ENCODE data around the gene TMIGD2.

DNA sequence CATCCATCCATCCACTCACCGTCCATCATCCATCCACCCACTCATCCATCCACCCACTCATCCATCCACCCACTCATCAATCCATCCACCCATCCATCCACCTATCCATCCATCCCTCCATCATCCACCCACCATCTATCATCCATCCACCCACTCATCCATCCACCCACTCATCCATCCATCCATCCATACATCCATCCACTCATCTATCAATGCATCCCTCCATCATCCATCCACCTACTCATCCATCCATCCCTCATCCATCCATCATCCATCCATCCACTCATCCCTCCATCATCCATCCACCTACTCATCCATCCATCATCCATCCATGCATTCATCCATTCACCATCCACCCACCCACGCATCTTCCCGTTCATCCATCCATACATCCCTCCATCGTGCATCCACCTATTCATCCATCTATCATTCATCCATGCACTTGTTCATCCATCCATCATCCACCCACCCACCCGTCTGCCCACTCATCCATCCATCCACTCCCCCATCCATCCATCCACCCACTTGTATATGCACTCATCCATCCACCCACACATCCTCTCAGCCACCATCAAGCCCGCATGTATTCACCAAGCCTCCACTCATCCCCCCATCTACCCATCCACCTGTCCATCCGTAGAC, 32.9 kb upstream of the TMIGD2 start:
- TF ChIP-seq, protein P1, sequence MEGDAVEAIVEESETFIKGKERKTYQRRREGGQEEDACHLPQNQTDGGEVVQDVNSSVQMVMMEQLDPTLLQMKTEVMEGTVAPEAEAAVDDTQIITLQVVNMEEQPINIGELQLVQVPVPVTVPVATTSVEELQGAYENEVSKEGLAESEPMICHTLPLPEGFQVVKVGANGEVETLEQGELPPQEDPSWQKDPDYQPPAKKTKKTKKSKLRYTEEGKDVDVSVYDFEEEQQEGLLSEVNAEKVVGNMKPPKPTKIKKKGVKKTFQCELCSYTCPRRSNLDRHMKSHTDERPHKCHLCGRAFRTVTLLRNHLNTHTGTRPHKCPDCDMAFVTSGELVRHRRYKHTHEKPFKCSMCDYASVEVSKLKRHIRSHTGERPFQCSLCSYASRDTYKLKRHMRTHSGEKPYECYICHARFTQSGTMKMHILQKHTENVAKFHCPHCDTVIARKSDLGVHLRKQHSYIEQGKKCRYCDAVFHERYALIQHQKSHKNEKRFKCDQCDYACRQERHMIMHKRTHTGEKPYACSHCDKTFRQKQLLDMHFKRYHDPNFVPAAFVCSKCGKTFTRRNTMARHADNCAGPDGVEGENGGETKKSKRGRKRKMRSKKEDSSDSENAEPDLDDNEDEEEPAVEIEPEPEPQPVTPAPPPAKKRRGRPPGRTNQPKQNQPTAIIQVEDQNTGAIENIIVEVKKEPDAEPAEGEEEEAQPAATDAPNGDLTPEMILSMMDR (IDR thresholded peaks at IDR 0.05; ENCODE audit: low read depth, low read length), result no peak
- TF ChIP-seq POLR2A (IDR thresholded peaks at IDR 0.05; ENCODE audit: extremely low read depth, insufficient read length), result no peak
- no peak for TF ChIP-seq MAX (IDR thresholded peaks at IDR 0.05; ENCODE audit: low read depth, low read length)
- TF ChIP-seq MYC (IDR thresholded peaks at IDR 0.05; ENCODE audit: low read depth, low read length), result no peak

Data from NB4 (cell line).